Gastroesophageal sphincter (tissue), 2 donors: ENCODE data around the gene MKS1.

Experiments
- POLR2A ChIP-seq, 2 donors: fragments of 450-650 bp; IDR thresholded peaks; one replicate each; pipeline ENCODE4 v1.6.1; 2017; ENCODE audit warnings: antibody characterized with exemption in 2 of 2, mild to moderate bottlenecking in 2 of 2, moderate library complexity in 1 of 2
- POLR2AphosphoS5 ChIP-seq: sonication (generic); formaldehyde crosslinking; IDR thresholded peaks from one replicate; pipeline ENCODE4 v1.6.1; 2017; ENCODE audit warnings: antibody characterized with exemption

- TF ChIP-seq POLR2A (IDR thresholded peaks at IDR 0.05) (no peak), POLR2AphosphoS5 (no peak)
Observed at GRCh38 chr17:58195518-58196123, 23.4 kb downstream of the MKS1 start.
